DMS114 treated with DMSO at 0.1 percent for 48 hours (cell line): Measurements from ENCODE around the gene HS3ST2.
A peak's percentile ranks its signal among the peaks of the same experiment; 100 is the strongest.

ENCODE experiments used
- DNase-seq: peaks from one replicate; lab custom pipeline; 2025; ENCODE audit not compliant: unreplicated experiment; lab: John Stamatoyannopoulos, UW

HS3ST2 gene

DNA sequence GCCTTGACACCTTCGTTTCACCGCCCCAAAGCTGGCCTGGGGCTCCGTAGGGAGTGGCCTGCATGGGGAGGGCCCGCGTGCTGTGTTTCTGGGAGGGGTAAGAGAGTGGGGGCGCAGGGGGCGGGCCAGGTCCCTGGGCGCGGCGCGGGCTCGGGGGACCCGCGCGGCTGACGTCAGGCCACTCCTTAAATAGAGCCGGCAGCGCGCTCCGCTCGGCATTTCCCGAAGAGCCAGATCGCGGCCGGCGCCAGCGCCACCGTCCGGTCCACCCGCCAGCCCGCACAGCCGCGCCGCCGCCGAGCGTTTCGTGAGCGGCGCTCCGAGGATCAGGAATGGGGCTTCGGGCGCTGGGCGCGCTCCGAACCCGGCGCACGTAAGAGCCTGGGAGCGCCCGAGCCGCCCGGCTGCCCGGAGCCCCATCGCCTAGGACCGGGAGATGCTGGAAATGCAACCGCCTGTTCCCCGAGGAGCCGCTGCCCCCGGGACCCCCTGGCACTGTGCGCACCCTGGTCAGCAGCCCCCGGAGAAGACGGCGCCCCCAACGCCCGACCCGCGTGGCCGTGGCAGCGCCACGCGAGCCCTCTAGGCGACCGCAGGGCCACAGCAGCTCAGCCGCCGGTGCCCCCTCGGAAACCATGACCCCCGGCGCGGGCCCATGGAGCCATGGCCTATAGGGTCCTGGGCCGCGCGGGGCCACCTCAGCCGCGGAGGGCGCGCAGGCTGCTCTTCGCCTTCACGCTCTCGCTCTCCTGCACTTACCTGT lies at the start of gene HS3ST2:
Gene HS3ST2 (plus strand): TSS at position 215 of the 763 bp plus-strand sequence. CDS start 449 bp downstream, at position 664.
- DNase-seq: peak; percentile 14

- no peak for DNase-seq
Observed at GRCh38 chr16:22764662-22765327, 49.2 kb upstream of the HS3ST2 start.

GRCh38 chr16:22765479-22765878 lies 48.5 kb upstream of the HS3ST2 start:
- no peak for DNase-seq

DNA sequence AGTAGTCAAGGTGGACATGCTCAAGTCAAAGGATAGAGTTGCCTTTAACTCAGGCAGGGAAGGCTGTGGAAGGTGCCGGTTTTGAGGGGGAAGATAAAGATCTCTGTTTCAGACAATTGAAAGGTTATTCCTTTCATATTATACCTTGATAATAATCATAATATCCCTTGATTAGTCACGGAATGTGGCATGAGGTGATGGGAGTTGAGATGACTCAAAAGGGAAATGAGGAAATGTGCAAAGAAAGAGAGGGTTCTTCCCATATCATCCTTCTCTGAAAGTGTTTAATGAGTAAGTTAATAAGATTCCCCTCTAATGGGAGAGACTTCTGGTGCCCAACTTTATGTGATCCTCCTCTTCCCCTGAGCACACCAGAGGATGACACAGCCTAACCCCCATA lies 43.1 kb upstream of the HS3ST2 start:
- DNase-seq: no peak

- no peak for DNase-seq
Observed at GRCh38 chr16:22771551-22771950, 42.4 kb upstream of the HS3ST2 start.

DNA sequence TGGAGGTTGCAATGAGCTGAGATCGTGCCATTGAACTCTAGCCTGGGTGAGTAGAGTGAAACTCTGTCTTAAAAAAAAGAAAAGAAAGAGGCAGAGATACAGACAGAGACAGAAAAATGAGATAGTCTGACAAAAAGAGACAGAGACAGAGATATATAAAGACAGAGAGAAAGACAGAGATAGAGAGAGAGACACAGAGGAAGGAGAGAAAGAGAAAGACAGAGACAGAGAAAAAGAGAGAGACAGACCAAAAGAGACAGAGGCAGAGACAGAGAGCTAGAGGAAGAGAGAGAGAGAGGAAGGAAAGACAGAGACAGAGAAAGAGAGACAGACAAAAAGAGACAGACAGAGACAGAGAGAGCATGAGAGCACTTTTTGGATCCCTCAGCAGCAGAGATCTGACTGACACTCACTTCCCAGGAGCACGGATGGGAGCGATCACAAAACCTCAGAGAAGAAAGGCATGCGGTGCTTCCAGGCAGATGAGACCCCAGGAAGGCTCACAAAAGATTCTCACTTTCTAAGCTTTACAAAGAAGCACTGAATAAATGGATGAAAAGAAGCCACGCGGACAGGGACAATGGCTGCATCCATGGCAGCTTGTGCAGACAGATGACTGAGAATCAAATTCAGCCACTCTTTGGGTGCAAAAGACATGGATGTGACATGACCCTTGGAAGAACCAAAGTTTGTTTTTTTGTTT lies 38.6 kb upstream of the HS3ST2 start:
- DNase-seq: no peak

- DNase-seq: no peak
Observed at GRCh38 chr16:22781480-22781879, 32.5 kb upstream of the HS3ST2 start.

DNA sequence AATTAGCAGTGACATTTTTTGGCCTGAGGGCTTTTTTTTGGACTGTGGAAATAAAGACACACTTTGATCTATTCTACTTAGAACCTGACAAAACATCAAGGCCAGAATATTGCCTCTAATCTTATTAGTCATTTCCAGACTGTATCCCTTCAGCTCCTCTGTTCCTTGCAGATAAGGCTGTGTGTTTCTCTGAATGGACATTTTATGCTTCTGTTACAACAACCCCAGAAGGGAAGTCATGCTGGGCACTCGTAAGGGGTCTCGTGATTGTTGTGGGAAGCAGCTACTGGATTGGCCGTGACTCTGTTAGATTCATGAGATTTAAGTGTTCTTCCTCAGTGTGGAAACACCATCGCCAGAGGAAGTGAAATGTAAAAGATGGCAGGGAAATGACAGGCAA lies 31.6 kb upstream of the HS3ST2 start:
- no peak for DNase-seq

DNA sequence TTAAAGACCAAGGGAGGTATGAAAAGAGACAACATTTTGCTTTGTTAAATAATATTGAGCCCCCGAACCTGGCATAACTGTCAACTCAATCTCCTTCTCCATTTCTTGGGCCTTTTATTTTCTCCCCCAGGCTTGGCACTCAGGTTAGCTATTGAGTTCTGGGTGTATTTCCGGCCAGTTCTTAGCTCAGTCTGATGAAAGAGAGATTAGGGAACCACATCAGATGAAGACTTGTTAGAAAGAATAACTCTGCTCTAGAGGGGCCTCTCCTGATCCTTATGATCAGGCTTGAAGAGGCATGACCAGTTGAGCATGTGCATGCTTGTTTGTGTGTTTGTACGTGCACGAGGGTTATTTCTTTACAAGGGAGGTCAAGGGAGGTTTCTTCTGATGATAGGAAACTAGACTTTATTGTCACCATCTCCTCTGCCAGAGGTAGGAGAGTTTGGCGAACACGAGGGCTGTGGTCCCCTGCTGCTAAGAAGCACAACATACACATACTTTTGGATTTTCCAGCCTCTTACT lies 29.2 kb upstream of the HS3ST2 start:
- no peak for DNase-seq

GRCh38 chr16:22785552-22785951 lies 28.4 kb upstream of the HS3ST2 start:
- no peak for DNase-seq

DNA sequence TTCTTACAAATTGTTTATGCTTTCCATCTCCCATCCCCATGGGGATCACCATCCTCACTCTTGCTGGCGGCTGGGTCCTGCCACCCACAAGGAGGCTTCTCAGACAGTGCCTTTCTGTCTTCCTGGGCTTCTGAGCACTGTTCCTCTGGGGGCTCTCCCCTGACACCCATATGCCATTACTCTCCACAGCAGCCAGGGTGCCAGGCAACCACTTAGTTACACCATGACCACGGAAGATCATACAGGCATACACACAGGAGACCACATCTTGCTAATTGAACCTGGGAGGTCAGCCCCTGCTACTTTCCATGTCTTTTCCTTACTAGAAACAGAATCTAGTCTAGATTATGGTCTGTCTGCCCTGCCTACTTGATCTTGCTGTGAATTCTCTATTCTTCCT lies 27.7 kb upstream of the HS3ST2 start:
- no peak for DNase-seq

GRCh38 chr16:22786691-22787090 lies 27.3 kb upstream of the HS3ST2 start:
- no peak for DNase-seq

DNA sequence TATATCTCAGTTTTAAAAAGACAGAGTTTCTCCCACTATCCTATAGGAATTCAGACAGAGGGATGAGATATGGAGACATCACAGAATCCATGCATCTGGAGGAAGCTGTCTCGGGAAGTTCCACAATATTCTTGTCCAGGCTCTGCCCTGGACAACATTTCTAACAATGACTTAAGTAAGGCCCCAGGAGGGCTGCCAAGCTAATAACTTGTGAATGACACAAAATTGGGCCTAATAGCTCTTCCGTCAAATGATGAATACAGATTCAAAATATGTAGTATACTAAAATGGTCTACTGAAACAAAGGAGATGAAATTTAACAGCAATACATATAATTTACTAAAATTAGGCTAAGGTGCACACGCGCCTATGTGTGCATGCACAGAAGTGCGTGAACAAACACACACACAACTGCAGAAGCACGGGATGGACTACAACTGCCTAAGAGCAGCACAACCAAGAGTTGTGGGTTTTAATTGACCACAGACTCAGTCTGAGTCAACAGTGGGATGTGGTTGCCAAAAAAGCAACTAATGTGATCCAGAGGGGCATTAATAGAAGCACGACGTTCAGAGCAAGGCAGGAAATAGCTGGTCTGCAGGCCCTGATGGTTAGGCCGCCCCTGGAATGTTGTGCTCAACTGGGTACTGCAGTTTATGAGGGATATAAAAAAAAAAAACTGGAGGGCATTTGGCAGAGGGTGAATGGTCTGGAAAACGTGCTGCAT lies 26.3 kb upstream of the HS3ST2 start:
- no peak for DNase-seq

- no peak for DNase-seq
Observed at GRCh38 chr16:22788193-22788530, 25.8 kb upstream of the HS3ST2 start.

- DNase-seq: no peak
Observed at GRCh38 chr16:22789281-22789945, 24.5 kb upstream of the HS3ST2 start.

GRCh38 chr16:22797551-22797950 lies 16.4 kb upstream of the HS3ST2 start:
- no peak for DNase-seq

DNA sequence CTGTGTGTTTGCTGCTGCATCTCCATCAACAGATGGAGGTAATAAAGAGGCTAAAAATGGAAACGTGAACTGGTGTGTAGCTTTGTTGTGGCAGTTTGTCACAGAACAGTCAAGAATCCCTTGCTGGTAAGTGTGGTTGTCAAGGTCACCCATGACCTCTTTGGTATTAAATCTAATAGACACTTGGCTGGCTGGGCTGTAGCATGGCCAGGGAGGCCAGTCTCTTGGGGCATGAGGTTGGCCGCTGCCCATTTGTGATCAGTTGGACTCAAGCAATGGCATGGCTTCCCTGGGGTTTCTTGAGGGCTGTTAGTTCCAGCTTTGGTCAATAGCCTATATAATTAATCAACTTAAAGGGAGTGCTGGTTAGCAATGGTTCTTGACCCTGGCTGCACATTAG lies 14.8 kb upstream of the HS3ST2 start:
- DNase-seq: no peak

DNA sequence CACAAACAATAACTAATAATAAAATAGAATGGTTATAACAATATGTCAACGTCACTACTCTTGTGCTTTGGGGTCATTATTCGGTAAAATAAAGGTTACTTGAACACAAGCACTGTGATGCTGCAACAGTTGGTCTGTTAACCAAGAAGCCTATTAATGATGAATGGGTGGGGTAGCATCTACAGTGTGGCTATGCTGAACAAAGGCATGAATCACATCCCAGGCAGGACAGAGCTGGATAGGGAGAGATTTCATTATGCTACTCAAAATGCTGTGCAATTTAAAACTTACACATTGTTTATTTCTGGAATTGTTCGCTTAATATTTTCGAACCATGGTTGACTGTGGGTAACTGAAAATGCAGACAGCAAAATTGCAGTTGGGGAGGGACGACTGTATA lies 9.1 kb upstream of the HS3ST2 start:
- DNase-seq: no peak

GRCh38 chr16:22805326-22805725 lies 8.6 kb upstream of the HS3ST2 start:
- DNase-seq: no peak

- no peak for DNase-seq
Observed at GRCh38 chr16:22806811-22807210, 7.2 kb upstream of the HS3ST2 start.

GRCh38 chr16:22810226-22810625 lies 3.7 kb upstream of the HS3ST2 start:
- no peak for DNase-seq
